MCF 10A (cell line): Measurements from ENCODE around the gene DNM3. TPM values are rescaled to one million over a fixed set of nuclear protein-coding genes. Genes with fewer than 3 reads are reported as not detected.

Source experiments
- BruUV-seq: library from RNA; stranded (reverse); fragments of 400-500 nt; replicated peaks from 2 replicates; lab custom pipeline; 2021; lab: Mats Ljungman, UMichigan
- CTCF ChIA-PET: fragments of 300-600 bp; sonication (Branson Sonifier 250); formaldehyde crosslinking; extraction: SDS; loops from one replicate; lab custom pipeline; 2021; ENCODE audit warnings: antibody characterized with exemption, inconsistent platforms; lab: Yijun Ruan, JAX
- POLR2A ChIA-PET: fragments of 300-600, 350-650 bp; sonication (Branson Sonifier 250); formaldehyde crosslinking; extraction: SDS; loops from one replicate; lab custom pipeline; 2020; ENCODE audit warnings: antibody characterized with exemption, inconsistent platforms; lab: Yijun Ruan, JAX
- DNase-seq: peaks from one replicate; pipeline ENCODE4 v3.0.0-alpha.2; 2018; ENCODE audit not compliant: unreplicated experiment
- H3K27ac Mint-ChIP-seq: one replicate; pipeline ENCODE4 v1.8.0; 2022; ENCODE audit warnings: mild to moderate bottlenecking, low read depth, mixed read lengths; ENCODE audit not compliant: unreplicated experiment
- H3K27me3 Mint-ChIP-seq: one replicate; pipeline ENCODE4 v1.8.0; 2022; ENCODE audit warnings: mixed read lengths; ENCODE audit not compliant: insufficient read depth, unreplicated experiment
- H3K36me3 Mint-ChIP-seq: one replicate; pipeline ENCODE4 v1.8.0; 2022; ENCODE audit warnings: mild to moderate bottlenecking, moderate library complexity, mixed read lengths; ENCODE audit not compliant: insufficient read depth, unreplicated experiment
- H3K4me1 Mint-ChIP-seq: one replicate; pipeline ENCODE4 v1.8.0; 2022; ENCODE audit warnings: mixed read lengths; ENCODE audit not compliant: insufficient read depth, unreplicated experiment
- H3K4me3 Mint-ChIP-seq: one replicate; pipeline ENCODE4 v1.8.0; 2022; ENCODE audit warnings: mild to moderate bottlenecking, moderate library complexity, mixed read lengths; ENCODE audit not compliant: unreplicated experiment
- H3K9me3 Mint-ChIP-seq: one replicate; pipeline ENCODE4 v1.8.0; 2022; ENCODE audit warnings: mixed read lengths; ENCODE audit not compliant: unreplicated experiment
- CTCF ChIP-seq: fragments of 200-600 bp; IDR thresholded peaks from one replicate; pipeline ENCODE4 v1.8.0; 2022; ENCODE audit warnings: antibody characterized with exemption, mild to moderate bottlenecking; ENCODE audit not compliant: unreplicated experiment
- intact Hi-C: fragments of 100-400 bp; cut with micrococcal nuclease; formaldehyde crosslinking; loops from 2 replicates; pipeline ENCODE4 v1.14.1; 2022
- total RNA-seq: library from RNA; stranded (reverse); gene quantifications from 2 replicates; pipeline ENCODE4 v1.2.3, GENCODE V29; 2022

DNM3 gene
- total RNA-seq, 1 experiment from 2014 or later, result 0.68 TPM

- CTCF ChIA-PET, result no interaction called here
- H3K27ac Mint-ChIP-seq, result no peak overlapping the region
Measured at GRCh38 chr1:172088256-172088655, 247.0 kb downstream of the DNM3 start.

GRCh38 chr1:172089768-172090510 lies 248.6 kb downstream of the DNM3 start:
- no peak overlapping the region for H3K27ac Mint-ChIP-seq
- H3K4me3 Mint-ChIP-seq, result no peak overlapping the region
- H3K4me1 Mint-ChIP-seq, result peaks cover 8% of the 10 kb centered on the region
- ChIA-PET CTCF (interaction anchor here (0.6 to 5.2 kb wide), 93 partner anchors 9 to 803 kb away, joined by 3 to 135 read pairs (median 4); partner anchors contain the start of gene C1orf105), POLR2A (interaction anchor here (0.6 to 1.3 kb wide), 3 partner anchors 49 to 309 kb away, joined by 3 to 5 read pairs (median 3); no protein-coding TSS in a partner anchor)
- TF ChIP-seq CTCF, result peak; percentile 97
- DNase-seq, result peak; percentile 79
- intact Hi-C loops, result loop anchor here (1.0 to 10.0 kb wide), 8 partner anchors 88 to 935 kb away; partner anchors contain the start of gene PIGC
- H3K27me3 Mint-ChIP-seq, result no peaks in the 10 kb centered on the region
- no TSS peak for BruUV-seq
- no peaks in the 10 kb centered on the region for H3K9me3 Mint-ChIP-seq
- H3K36me3 Mint-ChIP-seq, result no peaks in the 10 kb centered on the region

More at GRCh38 chr1:172088256-172088655, 247.0 kb downstream of the DNM3 start:
- Mint-ChIP-seq H3K27me3 (no peaks in the 10 kb centered on the region), H3K4me3 (no peak overlapping the region), H3K36me3 (no peaks in the 10 kb centered on the region), H3K4me1 (peaks cover 8% of the 10 kb centered on the region), H3K9me3 (no peaks in the 10 kb centered on the region)
- TF ChIP-seq CTCF, result no peak
- intact Hi-C loops, result no loop called here
- POLR2A ChIA-PET, result no interaction called here
- DNase-seq, result no peak
- BruUV-seq, result no TSS peak

- H3K4me3 Mint-ChIP-seq, result no peak overlapping the region
- no peak for TF ChIP-seq CTCF
- peaks cover 8% of the 10 kb centered on the region for H3K4me1 Mint-ChIP-seq
- POLR2A ChIA-PET, result interaction anchor here (1.0 to 1.3 kb wide), 2 partner anchors 304 to 309 kb away, joined by 3 to 5 read pairs; no protein-coding TSS in a partner anchor
- no peak for DNase-seq
- CTCF ChIA-PET, result interaction anchor here (0.6 to 5.2 kb wide), 84 partner anchors 8 to 630 kb away, joined by 3 to 135 read pairs (median 4); partner anchors contain the start of gene C1orf105
- H3K9me3 Mint-ChIP-seq, result no peaks in the 10 kb centered on the region
- no peaks in the 10 kb centered on the region for H3K27me3 Mint-ChIP-seq
- H3K36me3 Mint-ChIP-seq, result no peaks in the 10 kb centered on the region
- intact Hi-C loops, result loop anchor here (1.0 to 10.0 kb wide), 8 partner anchors 88 to 934 kb away; partner anchors contain the start of gene PIGC
- H3K27ac Mint-ChIP-seq, result no peak overlapping the region
- BruUV-seq, result no TSS peak
Measured at GRCh38 chr1:172090511-172090817, 249.2 kb downstream of the DNM3 start.

- TF ChIP-seq CTCF, result no peak
- CTCF ChIA-PET, result interaction anchor here (0.6 to 1.4 kb wide), 4 partner anchors 12 to 332 kb away, joined by 3 to 6 read pairs (median 4); no protein-coding TSS in a partner anchor
- H3K27ac Mint-ChIP-seq, result no peak overlapping the region
- intact Hi-C loops, result loop anchor here (10.0 kb wide), 1 partner anchor 929 kb away; no protein-coding TSS in a partner anchor
- no peaks in the 10 kb centered on the region for H3K36me3 Mint-ChIP-seq
- no peaks in the 10 kb centered on the region for H3K27me3 Mint-ChIP-seq
- no peak for DNase-seq
- no TSS peak for BruUV-seq
- H3K9me3 Mint-ChIP-seq, result no peaks in the 10 kb centered on the region
- POLR2A ChIA-PET, result interaction anchor here (1.7 kb wide), 1 partner anchor 304 kb away, joined by 4 read pairs; no protein-coding TSS in a partner anchor
- no peak overlapping the region for H3K4me3 Mint-ChIP-seq
- H3K4me1 Mint-ChIP-seq, result no peaks in the 10 kb centered on the region
Measured at GRCh38 chr1:172095846-172096245, 254.5 kb downstream of the DNM3 start.
